K562 (cell line): ENCODE measurements around the gene RBL1. TPM values are rescaled to one million over a fixed set of nuclear protein-coding genes. Genes with fewer than 3 reads are reported as not detected.

Source experiments
- REST ChIP-seq, 2 experiments: fragments of 450-650 bp; formaldehyde crosslinking in 1 of 2; IDR thresholded peaks; 2 replicates each; pipeline versions ENCODE4 v1.4.0 to v1.6.1; 2014 to 2020; ENCODE audit warnings: mild to moderate bottlenecking in 2 of 2, borderline replicate concordance in 1 of 2, low read depth in 1 of 2
- ZFX ChIP-seq: sonication (generic); formaldehyde crosslinking; IDR thresholded peaks from 2 replicates; pipeline ENCODE4 v1.8.0; 2022; ENCODE audit warnings: mild to moderate bottlenecking, missing genetic modification reagents, moderate library complexity
- ZNF449 ChIP-seq: fragments of 250-450 bp; sonication (Bioruptor Pico); IDR thresholded peaks from 2 replicates; pipeline ENCODE4 v1.8.0; 2022; ENCODE audit warnings: moderate library complexity, mild to moderate bottlenecking, inconsistent platforms
- ZNF740 ChIP-seq, 3 experiments: fragments of 200-800 bp in 1 of 3; sonication (Bioruptor generic) in 1 of 3; sonication (generic) in 1 of 3; formaldehyde crosslinking in 1 of 3; IDR thresholded peaks; 2 replicates each; pipeline versions ENCODE4 v1.6.1 to v1.8.0; 2016 to 2022; ENCODE audit warnings: mild to moderate bottlenecking in 2 of 3, missing compliant biosample characterization in 2 of 3, missing genetic modification characterization in 2 of 3, missing genetic modification reagents in 1 of 3
- polyA plus RNA-seq, 8 experiments: library from polyadenylated mRNA; depleted of rRNA in 4 of 8; stranded (reverse) in 5 of 8; unstranded in 3 of 8; fragments of >200 nt; fragmentation: Nextera tagmentation in 2 of 8; fragmentation: Illumina TruSeq in 1 of 8; extraction: Ambion mirVana in 2 of 8; extraction: Trizol in 1 of 8; gene quantifications; 2 replicates each; pipeline versions ENCODE4 v1.2.1 to v1.2.3, GENCODE V29; 2011 to 2014; ENCODE audit warnings: inconsistent platforms in 1 of 8, missing spikeins in 1 of 8
- total RNA-seq, 7 experiments: library from RNA; depleted of rRNA in 6 of 7; stranded (reverse); fragments of >200 nt in 6 of 7; fragmentation: Illumina TruSeq in 2 of 7; extraction: Trizol in 2 of 7; gene quantifications; 2 replicates each; pipeline versions ENCODE4 v1.2.1 to v1.2.3, GENCODE V29; 2011 to 2021; ENCODE audit warnings: low replicate concordance in 1 of 7

Gene RBL1
- total and polyA plus RNA-seq, 9 of the 15 experiments (the other 6 are each of a cell fraction or from before 2014, with no cell fraction given), result 4.0 to 25.9 (median 15.6) TPM

- TF ChIP-seq REST (IDR thresholded peaks at IDR 0.05; ENCODE audit: borderline replicate concordance), result peak; percentile 27; the same call in 1 of the 2 replicates
- TF ChIP-seq REST (CRISPR knock-in tag; IDR thresholded peaks at IDR 0.05; ENCODE audit: low read depth), result no peak
- no peak for TF ChIP-seq ZNF449 (CRISPR knock-in tag)
- no peak; the same call in 1 of the 2 replicates for TF ChIP-seq ZNF740 (CRISPR knock-in tag; IDR thresholded peaks at IDR 0.05)
- TF ChIP-seq ZNF740 (tag; IDR thresholded peaks at IDR 0.05), result 0 out of 4 replicates have a peak, but pooled peaks of 1 of the 2 experiments have one; percentile 1
- peak; percentile 28; the same call in 1 of the 2 replicates for TF ChIP-seq ZFX (CRISPR knock-in tag)
Measured at GRCh38 chr20:36951979-36952738, 143.6 kb downstream of the RBL1 start (continued).
